Activated gamma-delta T cell treated with Interleukin-2 at 50 U/mL for 16 hours (primary cell): ENCODE measurements around the gene ING5.

Experiments used
- DNase-seq: peaks from one replicate; pipeline ENCODE4 v3.0.0-alpha.2; 2020

The ING5 gene

DNA sequence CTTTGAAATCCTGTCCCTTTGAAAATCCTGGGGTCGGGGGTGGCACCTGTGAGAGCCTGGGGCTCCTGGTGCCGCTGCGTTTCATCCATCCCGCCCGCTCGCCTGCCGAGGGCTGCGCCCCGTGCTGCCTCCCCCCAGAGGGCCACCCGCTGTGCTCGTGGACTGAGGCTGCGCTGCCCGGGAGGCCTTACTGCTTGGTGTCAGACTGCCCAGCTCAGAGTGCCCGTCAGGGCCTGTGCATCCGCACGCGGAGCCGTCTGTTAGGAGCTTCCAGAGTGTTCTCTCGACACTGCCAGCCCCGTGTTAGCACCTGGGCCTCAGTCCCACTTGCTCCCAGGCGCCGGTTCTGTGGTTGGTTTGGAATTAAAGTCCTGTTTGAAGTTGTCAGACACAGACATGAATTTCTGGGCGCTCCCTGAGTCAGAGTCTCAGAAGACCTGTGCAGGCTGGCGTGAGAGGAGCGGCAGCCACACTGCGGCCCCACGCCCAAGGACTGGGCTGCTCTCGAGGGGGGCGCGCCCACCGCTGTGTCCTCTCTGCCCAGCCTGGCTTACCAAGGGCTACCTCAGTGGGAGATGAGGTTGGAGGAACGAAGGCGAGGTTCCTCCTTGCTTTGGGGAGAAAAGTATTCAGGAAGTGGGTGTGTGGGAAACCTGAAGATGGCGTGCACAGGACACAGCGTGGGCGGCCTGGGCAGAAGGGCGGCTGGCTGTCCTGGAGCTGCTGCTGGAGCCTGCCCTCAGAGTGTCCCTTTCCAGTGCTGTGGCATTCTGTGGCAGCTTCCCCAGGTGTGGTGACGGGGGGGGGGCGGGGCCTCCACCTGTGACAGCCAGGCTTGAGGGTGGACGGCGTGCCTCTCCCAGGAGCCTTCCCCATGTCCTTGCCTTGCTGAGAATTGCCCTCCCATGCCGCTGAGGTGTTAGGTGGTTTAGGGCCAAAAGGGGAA, 29.3 kb upstream of the ING5 start:
- DNase-seq, result no peak

DNA sequence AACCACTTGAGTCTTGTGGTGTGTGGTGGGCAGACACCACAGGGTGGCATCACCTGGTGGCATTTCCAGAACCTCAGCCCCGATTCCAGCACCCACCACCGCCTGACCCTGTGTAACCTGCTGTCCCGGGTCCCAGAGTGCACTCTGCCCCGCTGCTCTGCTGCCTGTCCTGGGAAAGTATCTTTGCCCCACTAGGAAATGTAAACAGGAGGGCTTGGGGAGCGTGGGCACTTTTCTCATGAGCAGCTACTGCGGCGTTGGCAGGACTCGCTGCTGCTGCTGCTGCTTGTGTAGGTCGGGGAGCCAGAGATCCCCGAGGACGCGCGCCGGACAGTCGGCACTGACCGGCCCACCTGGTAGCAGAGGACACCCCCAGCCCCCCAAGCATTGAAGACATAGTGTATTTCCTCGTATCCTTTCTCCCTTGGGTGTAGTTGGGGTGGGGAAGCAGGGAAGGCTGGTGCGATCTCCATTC, 28.6 kb upstream of the ING5 start:
- DNase-seq, result no peak

DNA sequence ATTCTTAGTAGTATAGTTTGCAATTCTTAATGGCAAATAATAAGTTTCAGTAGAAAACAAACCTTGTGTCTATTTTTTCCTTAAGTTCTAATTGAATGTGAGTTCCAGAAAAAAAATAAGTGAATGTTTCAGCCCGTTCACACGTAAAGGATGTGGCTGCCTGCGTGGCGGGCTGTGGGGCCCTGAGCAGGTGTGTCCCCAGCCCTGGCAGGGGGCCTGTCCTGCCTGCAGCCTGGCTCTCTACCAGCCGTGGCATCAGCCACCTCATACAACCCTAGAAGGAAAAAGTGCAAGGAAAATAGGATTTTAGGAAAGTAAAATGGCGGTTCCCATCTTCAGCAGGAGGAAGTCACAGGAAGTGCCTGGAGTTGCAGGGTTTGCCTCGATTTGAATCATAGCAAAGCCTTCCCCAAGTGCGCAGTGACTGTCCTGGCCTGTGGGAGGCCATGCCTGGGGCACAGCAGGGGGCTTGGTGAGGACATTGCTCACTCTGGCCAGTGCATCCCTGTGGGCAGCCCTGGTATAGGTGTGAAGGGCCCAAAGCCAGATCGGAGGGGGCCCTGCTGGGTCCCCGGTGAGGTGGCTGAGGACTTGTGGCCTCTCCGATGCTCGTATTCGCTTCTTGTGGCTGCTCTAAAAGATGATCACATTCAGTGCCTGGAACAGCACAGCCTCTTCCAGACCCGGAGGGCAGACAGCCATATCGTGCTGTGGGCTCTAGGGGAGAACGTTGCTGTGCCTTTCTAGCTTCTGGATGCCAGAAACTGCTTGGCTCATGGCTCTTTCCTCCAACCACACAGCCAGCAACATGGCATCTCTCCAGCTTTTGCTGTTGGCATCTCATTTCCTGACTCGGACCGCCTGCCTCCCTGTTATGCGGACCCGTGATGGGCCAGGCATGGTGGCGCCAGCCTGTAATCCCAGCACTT, 27.8 kb upstream of the ING5 start:
- no peak for DNase-seq

DNA sequence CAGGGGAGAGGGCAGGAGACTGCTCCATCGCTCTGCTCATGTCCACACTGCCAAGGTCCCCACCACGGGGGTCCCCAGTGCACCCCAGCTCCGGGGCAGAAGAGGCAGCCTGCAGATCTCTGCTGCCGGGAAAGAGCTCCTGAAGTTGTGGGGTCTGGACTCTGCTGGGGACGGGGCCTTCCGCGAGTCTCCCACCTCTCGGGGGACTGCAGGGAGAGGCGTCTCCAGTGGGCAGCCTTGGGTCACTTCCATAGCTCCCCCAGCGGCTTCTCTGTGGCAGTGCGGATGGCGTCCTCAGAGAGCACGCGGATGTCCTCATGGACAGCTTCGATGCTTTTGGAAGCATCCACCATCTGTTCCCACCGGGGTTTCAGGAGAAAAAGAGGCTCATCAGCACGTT, 26.0 kb upstream of the ING5 start:
- DNase-seq, result no peak

DNA sequence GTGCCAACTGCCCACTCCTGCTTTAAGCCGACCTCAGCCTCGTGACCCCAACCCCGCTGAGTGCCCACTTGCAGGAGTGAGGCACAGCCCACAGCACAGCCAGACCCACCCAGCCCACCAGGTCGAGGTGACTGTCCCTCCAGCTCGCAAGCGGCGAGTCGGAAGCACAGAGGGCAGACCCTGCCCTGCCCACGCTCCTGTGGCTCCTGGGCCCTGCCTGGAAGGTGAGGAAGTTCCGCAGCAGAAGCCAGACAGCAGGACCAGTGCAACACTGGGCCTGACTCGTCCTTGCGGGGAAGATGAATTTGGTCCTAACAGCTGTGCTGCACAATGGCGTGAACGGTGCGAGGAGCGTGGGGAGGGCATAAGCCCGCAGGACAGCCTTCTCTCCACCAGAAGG, 25.2 kb upstream of the ING5 start:
- no peak for DNase-seq

DNA sequence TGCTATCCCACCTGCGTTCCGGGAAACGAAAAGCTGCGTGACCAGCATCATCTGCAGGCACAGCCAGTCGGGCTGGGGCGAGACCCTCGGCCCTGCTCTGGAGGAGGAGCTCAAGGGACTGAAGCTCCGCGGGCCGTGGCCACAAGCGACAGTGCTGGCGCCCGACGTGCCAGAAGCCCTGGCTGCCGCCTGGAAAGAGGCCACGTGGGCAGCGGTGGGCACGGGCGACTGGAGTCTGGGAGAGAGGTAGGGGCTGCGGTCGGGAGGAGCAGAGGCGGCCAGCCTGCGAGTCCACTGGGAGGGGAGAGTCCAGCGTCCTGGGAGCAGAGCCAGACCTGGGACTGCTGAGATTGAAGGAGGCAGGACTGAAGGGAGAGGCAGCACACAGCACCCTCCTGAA, 24.4 kb upstream of the ING5 start:
- no peak for DNase-seq

DNA sequence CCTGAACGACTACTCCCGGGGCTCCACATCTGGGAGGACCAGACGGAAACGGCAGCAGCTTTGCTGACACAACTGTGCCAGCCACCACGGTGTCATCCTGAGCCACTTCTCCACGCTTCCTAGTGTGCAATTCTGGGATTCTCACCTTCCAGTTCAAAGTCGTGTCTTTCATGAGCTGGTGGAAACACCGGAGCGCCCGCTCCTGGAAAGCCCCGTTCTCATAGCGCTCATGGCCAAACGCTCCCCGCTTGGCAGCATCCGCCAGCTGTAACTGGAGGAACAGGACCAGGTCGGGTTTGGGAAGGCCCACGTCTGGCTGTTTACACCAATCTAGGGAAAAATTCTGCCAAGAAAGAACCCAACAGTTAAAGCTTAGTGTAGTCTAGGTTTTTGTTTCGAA, 23.5 kb upstream of the ING5 start:
- DNase-seq, result no peak

DNA sequence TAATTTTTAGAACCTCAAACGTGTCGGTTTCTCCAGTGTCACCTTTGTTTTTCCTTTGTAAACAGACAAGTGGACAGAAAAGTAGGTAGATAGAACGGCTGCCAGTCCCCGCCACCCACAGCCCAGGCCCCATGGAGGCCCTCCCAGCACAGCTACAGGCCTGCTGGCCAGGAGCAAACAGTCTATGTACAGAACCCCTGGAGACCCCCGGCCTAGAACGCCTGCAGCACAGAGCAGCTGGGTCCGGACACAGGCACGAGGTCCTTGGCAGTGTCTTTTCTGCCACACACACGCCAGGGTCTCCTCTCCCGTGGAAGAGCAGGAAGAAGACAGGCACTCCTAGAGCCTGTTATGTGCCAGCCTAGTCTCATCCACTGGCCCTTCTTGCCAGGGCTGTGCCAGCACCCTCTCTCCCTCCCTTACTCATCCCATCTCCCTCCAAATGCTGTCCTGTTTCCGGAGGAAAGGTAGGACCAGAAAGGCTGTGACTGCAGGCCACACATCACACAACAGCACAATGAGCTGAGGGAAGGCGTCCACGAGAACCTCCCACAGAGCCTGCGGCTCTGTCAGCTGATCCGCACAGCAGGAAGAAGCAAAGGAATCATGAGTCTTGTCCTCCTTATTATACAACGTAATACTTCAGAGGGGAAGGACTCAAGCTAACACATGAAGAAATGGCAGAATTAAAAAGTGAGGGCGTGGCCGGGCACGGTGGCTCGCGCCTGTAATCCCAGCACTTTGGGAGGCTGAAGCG, 22.9 kb upstream of the ING5 start:
- DNase-seq, result no peak

DNA sequence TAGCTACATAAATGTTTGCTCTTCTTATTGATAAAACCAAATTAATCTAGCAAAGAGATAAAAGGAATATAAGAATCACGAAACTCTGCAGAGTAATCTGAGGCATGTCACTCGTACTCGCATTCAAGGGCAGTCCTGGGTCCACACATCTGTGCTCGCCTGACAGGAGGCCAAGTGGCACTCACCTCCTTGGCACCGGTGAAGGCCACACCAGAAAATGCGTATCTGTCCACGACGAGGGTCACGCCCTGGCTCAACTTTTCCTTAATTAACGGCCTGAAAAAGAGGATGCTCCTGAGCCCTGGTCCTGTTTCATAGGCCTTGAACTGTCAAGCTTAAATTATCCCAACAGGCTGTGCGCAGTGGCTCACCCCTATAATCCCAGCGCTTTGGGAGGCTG, 21.8 kb upstream of the ING5 start:
- no peak for DNase-seq

DNA sequence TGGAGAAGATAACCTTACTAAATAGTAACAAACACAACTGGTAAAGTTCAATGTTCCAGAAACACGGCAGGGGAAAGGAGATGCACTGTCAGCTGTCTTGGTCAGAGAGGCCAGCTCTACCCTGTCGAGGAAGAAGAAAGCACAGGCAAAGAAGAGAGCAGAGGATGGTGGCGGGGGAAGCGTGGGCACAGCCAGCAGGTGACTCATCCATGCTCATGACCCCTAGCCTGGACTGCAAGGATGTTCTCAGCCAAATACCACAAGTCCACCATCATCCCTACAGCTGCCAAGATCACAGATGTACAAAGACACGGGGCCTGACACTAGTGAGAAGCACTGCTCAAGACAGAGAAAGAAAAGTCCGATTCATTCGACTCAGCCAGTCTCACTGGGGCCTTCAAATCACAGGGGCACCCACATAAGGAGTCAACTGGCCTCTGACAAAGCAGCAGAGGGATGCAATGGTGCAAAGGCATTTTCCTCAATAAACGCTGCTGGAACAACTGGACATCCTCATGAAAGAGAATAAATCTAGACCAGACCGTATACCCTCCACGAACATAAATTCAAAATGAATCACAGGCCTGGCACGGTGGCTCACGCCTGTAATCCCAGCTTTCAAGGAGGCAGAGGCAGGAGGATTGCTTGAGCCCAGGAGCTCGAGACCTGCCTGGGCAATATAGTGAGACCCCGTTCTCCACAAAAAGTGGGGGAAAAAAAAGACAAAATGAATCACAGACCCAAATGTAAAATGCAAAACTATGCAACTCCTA, 20.8 kb upstream of the ING5 start:
- DNase-seq, result no peak

DNA sequence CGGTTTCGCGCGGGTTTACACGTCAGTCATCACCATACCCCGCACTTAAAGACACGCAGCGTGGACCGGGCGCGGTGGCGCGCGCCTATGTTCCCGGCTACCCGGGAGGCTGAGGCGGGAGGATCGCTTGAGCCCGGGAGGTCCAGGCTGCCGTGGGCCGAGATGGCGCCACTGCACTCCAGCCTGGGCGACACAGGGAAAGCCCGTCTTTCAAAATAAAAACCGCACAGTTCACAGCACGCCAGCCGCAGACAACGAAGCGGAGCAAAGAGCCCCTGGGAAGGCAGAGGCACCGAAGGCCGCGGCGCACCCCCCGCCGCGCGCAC, 15.6 kb upstream of the ING5 start:
- no peak for DNase-seq

DNA sequence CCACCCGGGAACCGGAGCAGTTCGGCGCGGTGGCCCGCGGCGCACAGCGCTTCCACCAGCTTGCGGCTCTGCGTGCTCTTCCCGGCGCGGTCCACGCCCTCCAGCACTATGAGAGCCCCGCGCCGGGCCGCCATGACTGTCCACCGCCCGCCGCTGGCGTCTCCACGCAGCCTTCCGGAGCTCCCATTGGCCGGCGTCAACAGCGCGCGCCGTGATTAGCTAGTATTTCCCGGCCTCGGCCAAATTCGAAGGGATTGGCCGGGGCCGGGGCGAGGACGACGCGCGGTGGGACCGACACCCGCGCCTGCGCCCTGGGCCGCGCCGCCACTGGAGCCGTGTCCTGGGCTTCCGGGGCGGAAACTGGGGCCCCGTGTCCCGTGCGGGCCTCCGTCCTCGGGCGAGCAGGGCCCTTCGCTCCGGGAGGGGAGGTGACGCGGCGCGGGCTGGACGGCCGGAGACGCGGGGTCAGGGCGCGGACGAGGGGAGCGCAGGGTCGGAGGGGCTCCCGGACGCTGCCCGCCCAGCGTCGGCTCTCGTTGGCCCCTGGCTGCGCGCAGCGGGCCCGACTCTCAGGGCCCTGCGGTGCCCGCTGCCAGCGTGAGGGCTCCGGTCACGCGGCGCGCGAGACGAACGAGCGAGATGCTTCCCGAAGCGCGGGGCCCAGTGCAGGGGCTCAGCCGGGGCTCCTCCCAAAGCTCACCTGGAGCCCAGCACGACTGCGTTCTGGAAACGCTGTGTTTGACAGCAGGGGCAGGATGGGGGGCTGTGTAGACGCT, 15.0 kb upstream of the ING5 start, which contains the start of gene DTYMK:
Gene DTYMK (minus strand): TSS at position 166 of the 776 bp plus-strand sequence. CDS start 32 bp downstream, at position 134.
- peak; percentile 94 for DNase-seq

DNA sequence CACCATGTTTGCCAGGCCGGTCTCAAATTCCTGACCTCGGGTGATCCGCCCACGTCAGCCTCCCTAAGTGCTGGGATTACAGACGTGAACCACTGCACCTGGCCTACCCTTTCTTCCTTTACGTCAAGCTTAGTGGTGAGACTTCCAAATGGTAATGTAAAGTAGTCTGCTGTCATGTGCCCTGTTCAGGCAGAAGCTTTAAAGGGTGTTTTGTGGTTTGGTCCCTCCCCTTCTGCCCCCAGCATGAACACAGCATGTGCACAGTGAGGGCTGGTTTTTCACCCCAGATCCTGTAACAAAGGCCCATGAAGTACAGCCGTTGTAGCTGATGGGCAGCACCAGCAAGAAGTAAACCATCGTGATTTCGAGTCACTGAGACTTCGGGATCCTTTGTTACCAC, 12.5 kb upstream of the ING5 start:
- peak; percentile 44 for DNase-seq

DNA sequence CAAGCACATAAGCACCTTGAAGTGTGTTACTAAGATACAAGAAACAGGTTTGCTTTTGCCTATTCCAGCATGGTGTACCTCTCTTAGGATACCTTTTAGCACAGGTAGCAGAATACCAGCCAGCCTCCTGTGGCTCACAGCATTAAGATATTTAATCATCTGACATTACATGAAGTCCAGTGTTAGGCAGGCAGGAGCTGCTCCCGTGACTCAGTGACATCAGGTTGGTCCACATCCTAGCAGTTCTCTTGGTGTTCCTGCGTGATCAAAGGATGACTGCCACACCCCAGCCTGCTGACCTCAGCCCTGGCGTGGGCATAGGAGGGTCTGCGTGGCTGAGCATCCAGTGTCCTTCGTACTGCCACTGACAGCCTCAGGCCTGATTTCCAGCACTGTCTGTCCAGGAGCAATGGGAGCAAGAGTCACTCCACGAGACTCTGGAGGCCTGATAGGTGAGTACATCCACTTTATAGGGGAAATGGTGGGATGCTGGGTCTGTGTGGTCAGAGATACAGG, 11.6 kb upstream of the ING5 start:
- DNase-seq, result no peak

DNA sequence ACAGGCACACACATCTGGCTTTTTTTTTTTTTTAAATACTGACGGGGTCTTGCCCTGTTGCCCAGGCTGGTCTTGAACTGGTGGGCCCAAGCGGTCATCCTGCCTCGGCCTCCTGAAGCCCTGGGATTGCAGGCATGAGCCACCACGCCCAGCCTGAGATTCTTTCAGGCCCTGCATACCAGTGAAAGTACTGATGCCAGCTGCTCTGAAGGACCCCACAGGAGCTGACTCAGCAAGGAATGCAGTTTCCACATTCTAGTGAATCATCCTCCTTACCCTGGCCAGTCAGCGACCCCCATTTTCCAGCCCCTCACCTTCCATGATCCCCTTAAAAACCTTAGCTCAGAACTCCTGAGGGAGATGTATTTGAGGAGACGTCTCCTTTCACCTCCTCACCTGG, 9.4 kb upstream of the ING5 start:
- no peak for DNase-seq

DNA sequence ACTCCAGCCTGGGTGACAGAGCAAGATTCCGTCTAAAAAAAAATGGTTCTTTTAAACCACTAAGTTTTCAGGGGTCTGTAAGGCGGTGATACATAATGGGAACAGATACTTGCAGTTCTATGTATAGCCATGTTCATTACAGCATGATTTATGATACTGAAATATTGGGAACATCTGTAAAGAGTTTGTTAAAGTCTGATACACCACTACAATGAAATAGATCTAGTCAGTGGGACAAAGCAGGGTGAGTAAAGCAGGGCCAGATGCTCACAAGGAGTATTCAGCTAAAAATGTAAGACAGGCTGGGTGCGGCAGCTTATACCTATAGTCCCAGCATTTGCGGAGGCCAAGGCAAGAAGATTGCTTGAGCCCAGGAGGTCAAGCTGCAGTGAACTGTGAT, 6.2 kb upstream of the ING5 start:
- DNase-seq, result no peak

DNA sequence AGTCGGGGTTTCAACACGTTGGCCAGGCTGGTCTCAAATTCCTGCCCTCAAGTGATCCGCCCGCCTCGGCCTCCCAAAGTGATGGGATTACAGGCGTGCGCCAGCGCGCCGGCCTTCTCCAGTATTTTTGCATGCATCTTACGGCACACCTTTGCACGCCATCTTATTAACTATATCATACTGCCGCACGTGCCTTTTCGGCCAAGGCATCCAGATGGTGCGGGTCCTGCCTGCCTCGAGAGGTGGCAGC, 765 bp upstream of the ING5 start:
- DNase-seq, result no peak

DNA sequence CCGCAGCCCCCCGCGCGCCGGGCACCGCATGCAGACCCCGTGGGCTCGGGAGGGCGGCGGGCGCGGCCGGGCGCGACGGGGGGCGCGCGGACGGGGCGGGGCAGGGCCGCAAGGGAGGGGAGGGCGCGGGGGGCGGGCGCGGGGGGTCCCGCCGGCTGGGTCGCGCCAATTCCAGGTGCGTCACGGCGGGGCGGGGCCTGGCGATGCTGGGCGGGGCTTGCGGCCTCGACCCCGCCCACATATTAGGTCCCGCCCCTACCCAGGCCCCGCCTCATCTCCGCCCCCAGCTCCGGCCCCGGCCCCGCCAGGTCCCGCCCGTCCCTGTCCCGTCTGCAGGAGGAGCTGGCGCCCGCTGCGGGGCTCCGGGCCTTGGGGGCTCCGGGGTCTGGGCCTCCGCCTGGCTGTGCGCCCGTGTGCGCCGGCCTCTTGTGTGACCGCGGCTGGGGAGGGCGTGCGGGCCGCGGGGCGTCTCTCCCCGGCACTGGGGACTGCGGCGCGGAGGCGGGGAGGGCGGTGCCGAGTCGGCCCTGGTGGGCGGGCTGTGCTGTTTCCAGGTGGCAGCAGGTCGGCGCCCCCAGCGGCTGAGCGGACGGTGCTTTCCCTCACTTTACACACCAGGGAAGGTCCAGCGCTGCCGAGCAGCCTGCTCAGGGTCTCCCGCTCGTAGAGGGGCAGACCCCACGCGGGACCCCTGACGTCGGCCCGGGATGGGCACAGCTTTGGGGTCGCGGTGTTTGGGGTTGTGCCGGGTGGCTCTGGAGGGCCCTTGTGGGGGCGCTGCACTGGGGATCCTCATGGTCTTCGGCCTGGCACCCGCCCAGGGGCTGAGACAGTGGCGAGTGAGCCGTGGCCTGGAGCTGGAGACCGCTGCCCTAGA, 554 bp downstream of the ING5 start:
- DNase-seq, result peak; percentile 89

DNA sequence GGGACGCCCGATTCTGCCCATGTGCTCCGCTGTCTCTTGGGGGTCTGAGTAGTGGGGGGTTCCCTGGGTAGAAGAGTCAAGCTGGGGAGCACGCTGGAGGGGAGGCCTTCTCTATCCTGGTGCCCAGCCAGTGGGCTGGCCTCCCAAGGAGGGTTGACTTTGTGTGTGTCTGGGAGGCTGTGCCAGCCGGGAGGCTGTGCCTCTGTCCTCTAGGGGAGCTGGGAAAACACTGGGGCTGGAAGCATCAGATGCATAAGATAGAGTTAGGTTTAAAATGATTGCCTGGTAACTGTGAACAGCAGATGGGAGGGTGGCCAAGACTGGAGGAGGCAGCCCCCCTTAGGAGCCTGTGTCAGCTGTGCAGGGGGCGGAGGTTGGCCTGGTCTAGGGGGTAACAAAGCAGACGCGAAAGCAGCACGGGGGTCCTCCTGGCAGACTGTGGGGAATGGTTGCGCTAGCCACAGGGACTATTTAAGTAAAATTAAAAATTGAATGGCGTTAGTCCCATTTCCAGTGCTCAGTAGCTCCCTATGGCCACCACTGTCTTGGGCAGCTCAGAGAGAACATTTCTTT, 1.3 kb downstream of the ING5 start:
- no peak for DNase-seq

DNA sequence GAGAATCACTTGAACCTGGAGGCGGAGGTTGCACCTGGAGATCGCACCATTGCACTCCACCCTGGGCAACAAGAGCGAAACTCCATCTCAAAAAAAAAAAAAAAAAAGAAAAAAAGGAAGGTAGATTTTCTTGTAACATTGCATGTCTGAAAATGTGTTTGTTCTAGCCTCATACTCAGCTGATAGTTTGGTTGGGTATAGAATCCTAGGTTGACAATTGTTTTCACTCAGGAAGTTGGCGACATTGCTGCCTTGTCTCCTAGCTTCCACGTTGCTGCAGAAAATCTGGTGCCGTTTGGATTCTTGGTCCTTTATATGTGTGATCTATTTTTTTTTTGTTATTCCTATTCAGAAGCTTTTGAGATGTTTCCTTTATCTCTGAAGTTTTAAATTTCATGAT, 4.7 kb downstream of the ING5 start:
- DNase-seq, result no peak
